ENCODE results near the gene DAPK1.
A peak's percentile ranks its signal among the peaks of the same experiment; 100 is the strongest.

The DAPK1 gene

DNA sequence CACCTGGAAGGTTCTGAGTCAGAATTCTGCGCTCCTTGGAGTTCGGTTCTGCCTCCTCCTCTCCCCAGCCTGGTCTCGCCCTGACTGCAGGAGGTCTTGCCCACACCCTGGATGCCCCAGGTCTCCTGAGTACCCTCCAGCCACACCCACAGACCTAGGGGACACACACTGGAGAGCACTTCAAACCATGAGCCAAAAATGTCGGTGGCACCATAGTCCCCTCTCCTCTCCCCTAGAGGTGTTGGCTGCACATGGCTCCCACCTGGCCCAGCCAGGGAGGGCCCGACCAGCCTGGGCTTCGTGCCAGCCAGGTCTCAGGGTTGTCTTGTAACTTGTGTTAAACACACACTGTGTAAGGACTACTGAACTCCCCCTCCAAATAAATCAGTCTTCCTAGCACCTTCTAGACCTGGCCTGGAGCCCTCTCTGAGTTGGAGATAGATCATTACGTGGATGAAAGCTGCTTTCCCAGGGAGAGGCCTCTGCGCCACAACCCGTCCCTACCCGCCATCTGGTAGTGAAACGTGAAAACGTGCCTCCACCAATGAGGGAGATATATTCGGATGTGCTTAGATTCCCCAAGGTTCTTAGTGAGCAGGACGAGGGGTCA is 178.3 kb downstream of the DAPK1 start:
- no peak for ATAC-seq (ENCODE audit: low read depth)
- no peak for DNase-seq (ENCODE audit: low spot score)
- no peaks in the 10 kb centered on the region for H3K9me3 ChIP-seq (ENCODE audit: severe bottlenecking)

DNA sequence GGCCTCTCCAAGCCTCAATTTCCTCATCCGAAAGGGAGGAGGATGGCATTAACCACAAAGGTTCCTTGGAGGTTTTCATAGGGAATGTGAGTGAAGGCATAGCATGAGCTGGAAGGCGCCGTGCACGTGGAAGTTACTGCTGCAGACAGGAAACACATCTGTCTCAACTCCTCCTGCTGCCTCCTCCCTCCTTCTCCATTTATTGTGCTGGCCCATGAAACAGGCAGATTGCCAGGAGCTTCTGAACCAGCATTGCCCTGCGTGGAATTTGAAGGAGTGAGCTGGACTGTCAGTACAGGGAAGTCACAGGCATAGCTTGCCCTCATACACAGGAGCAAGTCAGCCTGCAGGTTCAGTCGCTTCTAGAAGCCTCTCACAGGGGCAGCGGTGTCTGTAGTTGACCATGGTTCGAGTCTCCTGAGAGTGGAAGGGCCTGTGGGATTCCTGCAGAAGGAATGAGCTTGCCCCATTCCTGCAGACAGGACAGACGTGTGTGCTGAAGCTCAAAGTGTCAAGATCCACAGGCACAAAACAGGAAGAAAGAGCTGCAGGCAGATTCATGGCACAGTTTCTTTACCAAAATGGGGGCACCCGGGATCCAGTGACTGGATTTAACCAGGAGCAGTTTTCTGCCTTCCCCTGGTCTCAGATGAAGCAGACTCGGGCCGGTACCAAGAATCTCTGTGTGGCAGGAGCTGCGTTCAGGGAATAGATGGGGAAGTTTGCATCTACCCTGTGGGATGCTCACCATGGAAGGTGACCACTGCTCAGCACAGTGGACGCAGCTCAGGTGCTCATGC is 179.5 kb downstream of the DAPK1 start:
- Histone ChIP-seq H3K9me3 (ENCODE audit: severe bottlenecking) (no peaks in the 10 kb centered on the region), H3K27me3 (ENCODE audit: insufficient read depth, poor library complexity, severe bottlenecking) (no peaks in the 10 kb centered on the region), H3K36me3 (ENCODE audit: low read depth) (no peaks in the 10 kb centered on the region), H3K27ac (ENCODE audit: poor library complexity, severe bottlenecking) (no peak overlapping the region), H3K4me3 (ENCODE audit: severe bottlenecking) (no peak overlapping the region), H3K4me1 (ENCODE audit: insufficient read depth, poor library complexity, severe bottlenecking) (no peaks in the 10 kb centered on the region)
- DNase-seq (ENCODE audit: low spot score) (no peak), ATAC-seq (ENCODE audit: low read depth) (no peak)
- no peak for TF ChIP-seq CTCF (IDR thresholded peaks at IDR 0.05; ENCODE audit: poor library complexity, severe bottlenecking)

More for the DNA sequence above, 178.3 kb downstream of the DAPK1 start:
- no peaks in the 10 kb centered on the region for H3K4me1 ChIP-seq (ENCODE audit: insufficient read depth, poor library complexity, severe bottlenecking)
- no peak overlapping the region for H3K4me3 ChIP-seq (ENCODE audit: severe bottlenecking)
- no peaks in the 10 kb centered on the region for H3K36me3 ChIP-seq (ENCODE audit: low read depth)
- no peaks in the 10 kb centered on the region for H3K27me3 ChIP-seq (ENCODE audit: insufficient read depth, poor library complexity, severe bottlenecking)
- no peak overlapping the region for H3K27ac ChIP-seq (ENCODE audit: poor library complexity, severe bottlenecking)
- no peak for TF ChIP-seq CTCF (IDR thresholded peaks at IDR 0.05; ENCODE audit: poor library complexity, severe bottlenecking)

GRCh38 chr9:87677776-87678587 is 180.3 kb downstream of the DAPK1 start:
- no peak for DNase-seq (ENCODE audit: low spot score)
- Histone ChIP-seq H3K4me1 (ENCODE audit: insufficient read depth, poor library complexity, severe bottlenecking) (no peaks in the 10 kb centered on the region), H3K9me3 (ENCODE audit: severe bottlenecking) (no peaks in the 10 kb centered on the region)

DNA sequence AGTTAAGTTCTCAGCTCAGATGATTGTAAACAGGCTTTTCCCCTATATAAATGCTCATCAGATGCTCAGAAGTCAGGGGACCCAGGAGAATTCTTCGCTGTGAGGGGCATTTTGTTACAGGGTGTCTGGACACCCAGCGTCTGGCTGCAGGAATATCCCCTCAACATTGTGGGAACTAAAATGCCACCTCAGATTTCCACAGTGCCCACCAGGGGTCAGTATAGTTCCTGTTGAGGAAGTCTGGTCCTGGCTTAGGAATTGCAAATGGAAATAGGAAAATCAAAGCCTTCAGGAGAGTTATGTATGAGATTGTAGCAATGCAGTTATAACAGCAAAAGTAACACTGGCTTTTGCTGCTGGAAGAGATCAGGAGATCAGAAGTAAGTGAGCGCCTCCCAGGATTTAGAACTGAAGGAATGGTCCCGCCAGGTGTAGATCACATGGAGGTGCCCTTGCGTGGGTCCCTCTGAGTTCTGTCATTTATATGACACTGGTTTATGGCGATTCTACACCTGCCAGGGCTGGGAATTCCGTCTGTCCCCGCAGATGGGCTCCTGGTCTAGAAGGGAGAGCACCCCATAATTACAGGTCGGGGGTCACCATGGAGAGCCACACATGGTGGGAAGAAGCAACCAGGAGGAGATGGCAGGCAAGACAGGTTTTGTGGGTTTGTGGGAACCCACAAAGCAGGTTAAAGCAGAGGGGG is 181.1 kb downstream of the DAPK1 start:
- H3K9me3 ChIP-seq (ENCODE audit: severe bottlenecking) = no peaks in the 10 kb centered on the region
- no peaks in the 10 kb centered on the region for H3K36me3 ChIP-seq (ENCODE audit: low read depth)
- no peaks in the 10 kb centered on the region for H3K4me1 ChIP-seq (ENCODE audit: insufficient read depth, poor library complexity, severe bottlenecking)
- no peak overlapping the region for H3K27ac ChIP-seq (ENCODE audit: poor library complexity, severe bottlenecking)
- no peaks in the 10 kb centered on the region for H3K27me3 ChIP-seq (ENCODE audit: insufficient read depth, poor library complexity, severe bottlenecking)
- no peak overlapping the region for H3K4me3 ChIP-seq (ENCODE audit: severe bottlenecking)
- DNase-seq (ENCODE audit: low spot score) (no peak), ATAC-seq (ENCODE audit: low read depth) (peak; percentile 59; the same call in 2 of the 3 replicates)
- TF ChIP-seq CTCF (IDR thresholded peaks at IDR 0.05; ENCODE audit: poor library complexity, severe bottlenecking) = peak; percentile 85

More at GRCh38 chr9:87677776-87678587, 180.3 kb downstream of the DAPK1 start:
- no peak for ATAC-seq (ENCODE audit: low read depth)
- no peaks in the 10 kb centered on the region for H3K27me3 ChIP-seq (ENCODE audit: insufficient read depth, poor library complexity, severe bottlenecking)
- H3K4me3 ChIP-seq (ENCODE audit: severe bottlenecking) = no peak overlapping the region
- TF ChIP-seq CTCF (IDR thresholded peaks at IDR 0.05; ENCODE audit: poor library complexity, severe bottlenecking) = no peak
- no peaks in the 10 kb centered on the region for H3K36me3 ChIP-seq (ENCODE audit: low read depth)
- H3K27ac ChIP-seq (ENCODE audit: poor library complexity, severe bottlenecking) = no peak overlapping the region

All from RWPE2 (cell line).